IPS-18c (cell line): ENCODE results near the gene PRR16.

ENCODE experiments used
- H3K4me3 ChIP-seq: 2 replicates; pipeline ENCODE4 v1.7.0; 2013; ENCODE audit warnings: low read depth, mild to moderate bottlenecking, low read length, moderate library complexity; ENCODE audit not compliant: insufficient read depth
- H3K9me3 ChIP-seq: one replicate; pipeline ENCODE4 v1.6.1; 2013; ENCODE audit warnings: mild to moderate bottlenecking, low read length, moderate library complexity; ENCODE audit not compliant: control insufficient read depth, insufficient read depth

The PRR16 gene

DNA sequence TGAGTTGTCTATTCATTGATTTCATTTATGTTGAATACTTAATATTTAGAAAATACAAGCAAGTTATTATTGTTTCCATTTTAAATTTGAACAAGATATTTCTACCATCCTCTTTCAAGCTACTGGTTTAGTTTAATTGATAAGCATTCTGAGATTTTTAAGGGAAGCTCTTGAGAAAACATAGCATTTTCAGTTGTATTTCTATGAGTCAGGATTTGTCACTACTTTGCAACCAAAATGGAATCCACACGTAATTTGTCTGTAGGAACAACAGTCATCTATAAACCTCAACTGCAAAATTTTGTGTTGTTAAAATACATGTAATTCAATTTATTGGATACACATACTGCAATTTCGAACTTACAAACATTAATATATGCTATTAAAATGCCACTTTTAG is 74.0 kb downstream of the PRR16 start:
- H3K4me3 ChIP-seq, result no peak overlapping the region

DNA sequence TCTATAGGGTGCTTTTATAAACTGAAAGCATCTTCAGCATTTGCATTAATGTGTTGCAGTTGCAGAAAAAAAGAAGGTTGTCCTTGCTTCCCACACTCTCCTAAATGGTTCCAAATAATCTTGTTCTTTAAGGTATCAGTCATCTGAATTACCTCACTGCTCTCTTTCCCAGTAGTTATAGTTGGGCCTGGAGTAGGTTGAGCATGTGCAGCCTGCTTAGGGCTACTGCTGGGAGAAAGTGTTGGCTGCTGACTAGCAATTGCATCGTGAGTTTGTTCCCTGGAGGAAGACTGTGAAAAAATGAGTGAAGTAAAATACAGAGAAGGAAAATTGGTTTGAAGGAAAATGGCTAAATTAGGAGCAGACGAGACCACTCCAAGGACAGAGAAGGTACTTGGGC is 74.5 kb downstream of the PRR16 start:
- H3K9me3 ChIP-seq, result no peaks in the 10 kb centered on the region
- no peak overlapping the region for H3K4me3 ChIP-seq

More for the DNA sequence above, 74.0 kb downstream of the PRR16 start:
- H3K9me3 ChIP-seq, result no peaks in the 10 kb centered on the region

DNA sequence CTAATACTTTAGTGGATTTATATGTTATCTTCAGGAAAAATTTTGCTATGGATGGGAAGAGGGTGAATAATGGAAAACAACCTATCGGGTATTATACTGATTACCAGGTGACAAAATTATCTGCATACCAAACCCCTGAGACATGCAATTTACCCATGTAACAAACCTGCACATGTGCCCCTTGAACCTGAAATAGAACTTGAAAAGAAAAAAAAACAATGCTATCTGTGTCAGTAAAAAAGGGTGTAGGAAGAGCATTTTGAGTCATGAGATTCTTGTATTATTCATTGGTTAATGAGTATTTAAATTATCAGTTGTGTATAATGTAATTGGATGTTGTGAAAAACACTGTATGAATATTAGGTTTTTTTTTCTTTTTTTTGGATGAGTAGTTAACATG is 75.4 kb downstream of the PRR16 start:
- no peaks in the 10 kb centered on the region for H3K9me3 ChIP-seq
- H3K4me3 ChIP-seq, result no peak overlapping the region

DNA sequence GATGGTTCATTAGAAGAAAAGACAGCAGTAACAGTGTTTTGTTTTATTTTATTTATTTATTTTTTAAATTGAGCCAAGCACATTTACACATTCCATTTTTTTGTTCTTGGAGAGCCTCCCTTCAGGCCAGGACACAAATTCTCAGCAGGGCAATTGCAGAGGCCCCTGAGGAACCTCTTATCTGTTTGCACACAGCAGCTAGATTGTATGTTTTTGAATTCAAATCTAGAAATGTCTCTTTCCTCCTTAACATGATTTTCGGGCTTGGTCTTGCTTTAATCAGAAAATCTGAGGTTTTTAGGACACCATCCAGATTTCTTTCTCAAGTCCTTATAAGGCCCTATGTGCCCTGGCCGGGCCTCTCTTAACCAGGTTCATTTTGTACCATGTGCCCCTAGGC is 76.0 kb downstream of the PRR16 start:
- Histone ChIP-seq H3K4me3 (no peak overlapping the region), H3K9me3 (no peaks in the 10 kb centered on the region)

DNA sequence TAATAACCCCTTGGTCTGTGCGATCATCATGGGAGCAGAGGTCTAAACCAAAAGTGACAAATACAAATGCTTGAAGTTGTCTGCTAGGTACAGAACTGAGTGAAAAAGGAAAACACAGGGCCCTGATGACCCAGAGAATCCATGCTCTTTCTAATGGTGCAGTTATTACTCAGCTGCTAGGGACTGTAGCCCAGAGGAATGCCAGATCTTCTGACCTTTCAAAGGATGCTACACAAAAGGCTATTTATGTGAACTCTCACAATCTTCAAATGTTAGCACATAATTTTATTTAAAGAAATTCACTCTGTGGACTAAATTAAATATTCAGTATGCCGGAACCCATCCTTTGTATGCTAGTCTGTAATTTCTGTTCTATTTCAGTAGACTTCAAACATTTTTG is 79.9 kb downstream of the PRR16 start:
- H3K4me3 ChIP-seq, result no peak overlapping the region
- H3K9me3 ChIP-seq, result no peaks in the 10 kb centered on the region

DNA sequence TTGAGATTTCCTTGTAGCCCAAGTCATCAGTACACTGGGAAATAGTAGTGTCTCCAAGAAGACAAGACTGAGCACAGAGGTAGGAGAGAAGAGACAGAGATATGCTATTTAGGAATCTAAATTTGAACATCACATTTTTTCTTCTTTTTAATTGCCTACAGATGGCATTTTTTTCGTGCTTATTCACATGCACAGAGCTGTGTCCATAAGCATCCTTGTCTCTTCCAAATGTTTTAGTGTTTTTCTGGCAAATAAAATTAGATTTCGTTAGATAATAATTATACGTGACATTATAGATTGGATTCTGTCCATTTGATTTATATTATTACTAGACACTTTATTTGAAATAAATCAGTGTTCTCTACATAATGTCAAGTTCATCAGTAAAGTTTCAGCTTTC is 80.9 kb downstream of the PRR16 start:
- Histone ChIP-seq H3K4me3 (no peak overlapping the region), H3K9me3 (no peaks in the 10 kb centered on the region)

DNA sequence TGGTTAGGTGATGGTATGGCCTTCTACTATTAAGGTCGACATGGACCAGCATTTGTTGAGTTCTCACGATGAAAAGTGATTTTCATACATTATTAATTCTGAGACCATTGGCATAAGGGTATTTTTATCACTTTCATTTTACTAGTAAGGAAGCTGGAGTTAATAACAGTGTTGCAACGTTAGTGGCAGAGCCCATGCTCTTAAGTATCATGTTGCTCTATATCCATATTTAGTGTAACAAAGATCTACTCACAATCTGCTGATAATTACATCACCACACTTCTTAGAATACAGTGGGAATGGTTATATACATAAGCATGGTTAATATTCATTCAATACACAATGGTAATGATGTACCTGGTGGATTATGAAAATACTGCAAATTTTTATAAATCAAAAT is 81.9 kb downstream of the PRR16 start:
- Histone ChIP-seq H3K9me3 (no peaks in the 10 kb centered on the region), H3K4me3 (no peak overlapping the region)

DNA sequence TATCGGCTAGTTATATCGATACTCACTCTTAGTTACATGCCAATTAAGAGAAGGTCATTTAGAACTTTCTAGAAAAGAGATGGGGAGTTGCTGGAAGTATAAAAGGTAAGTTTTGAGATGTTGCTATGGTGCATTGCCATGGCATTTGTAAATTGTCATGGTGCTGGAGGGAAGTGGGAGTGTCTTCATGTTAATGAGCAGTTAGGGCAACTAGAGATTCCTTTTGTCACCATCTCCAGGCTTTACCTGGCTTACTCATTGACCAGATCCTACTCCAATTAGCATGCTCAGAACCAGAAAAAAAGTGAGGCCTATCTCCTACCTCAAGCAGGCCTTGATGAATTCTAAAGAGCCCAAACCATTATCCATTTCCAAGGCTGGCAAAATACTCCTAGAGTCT is 82.8 kb downstream of the PRR16 start:
- Histone ChIP-seq H3K4me3 (no peak overlapping the region), H3K9me3 (no peaks in the 10 kb centered on the region)

DNA sequence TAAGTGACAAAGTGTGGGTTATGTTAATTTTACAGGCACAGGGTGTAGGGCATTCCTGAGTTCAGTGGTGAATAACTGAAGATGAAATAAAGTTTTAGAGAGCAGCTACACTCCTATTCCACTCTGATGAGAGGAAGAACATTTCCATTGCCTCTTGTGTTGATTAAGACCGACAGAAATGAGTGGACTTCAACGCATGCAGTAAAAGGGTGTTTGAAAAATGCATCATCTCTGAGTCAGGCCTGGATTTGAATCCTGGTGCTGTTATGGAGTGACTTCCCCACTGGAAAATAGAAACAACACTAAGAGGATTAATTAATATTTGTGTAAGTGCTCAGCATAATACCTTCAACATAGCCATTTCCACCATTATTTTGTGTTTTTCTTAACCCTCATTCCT is 86.3 kb downstream of the PRR16 start:
- no peaks in the 10 kb centered on the region for H3K9me3 ChIP-seq
- H3K4me3 ChIP-seq, result no peak overlapping the region

DNA sequence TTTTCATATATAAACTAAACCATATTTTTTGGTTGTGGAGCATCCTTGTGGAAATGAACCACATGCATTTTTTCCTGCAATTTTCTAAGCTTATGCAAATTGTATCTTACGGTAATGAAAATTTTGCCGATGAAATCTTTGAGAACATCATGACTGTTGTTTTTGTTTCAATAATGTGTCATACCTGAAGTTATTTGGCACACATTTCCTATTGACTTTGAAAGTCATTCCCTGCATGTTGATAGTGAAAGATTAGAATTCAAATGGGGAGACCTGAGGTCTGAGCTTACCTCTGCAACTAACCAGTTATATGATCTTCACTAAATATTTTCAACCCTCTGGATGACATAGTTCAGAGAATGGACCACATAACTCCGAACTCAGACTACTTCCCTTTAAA is 88.5 kb downstream of the PRR16 start:
- Histone ChIP-seq H3K9me3 (no peaks in the 10 kb centered on the region), H3K4me3 (no peak overlapping the region)

DNA sequence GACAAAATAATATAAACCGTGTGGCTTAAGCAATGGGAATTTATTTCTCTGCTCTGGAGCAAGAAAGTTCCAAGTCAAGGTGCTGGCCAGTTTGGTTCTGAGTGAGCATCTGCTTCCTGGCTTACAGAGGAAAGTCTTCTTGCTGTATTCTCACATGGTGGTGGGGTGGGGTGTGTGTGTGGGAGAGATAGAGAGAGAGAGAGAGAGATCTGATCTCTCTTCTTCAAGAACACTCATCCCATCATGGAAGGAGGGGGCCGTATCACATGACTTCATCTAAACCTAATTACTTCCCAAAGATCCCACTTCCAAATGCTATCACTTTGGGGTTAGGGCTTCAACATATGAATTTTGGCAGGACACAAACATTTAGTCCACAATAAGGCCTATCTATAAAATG is 91.2 kb downstream of the PRR16 start:
- Histone ChIP-seq H3K9me3 (no peaks in the 10 kb centered on the region), H3K4me3 (no peak overlapping the region)

DNA sequence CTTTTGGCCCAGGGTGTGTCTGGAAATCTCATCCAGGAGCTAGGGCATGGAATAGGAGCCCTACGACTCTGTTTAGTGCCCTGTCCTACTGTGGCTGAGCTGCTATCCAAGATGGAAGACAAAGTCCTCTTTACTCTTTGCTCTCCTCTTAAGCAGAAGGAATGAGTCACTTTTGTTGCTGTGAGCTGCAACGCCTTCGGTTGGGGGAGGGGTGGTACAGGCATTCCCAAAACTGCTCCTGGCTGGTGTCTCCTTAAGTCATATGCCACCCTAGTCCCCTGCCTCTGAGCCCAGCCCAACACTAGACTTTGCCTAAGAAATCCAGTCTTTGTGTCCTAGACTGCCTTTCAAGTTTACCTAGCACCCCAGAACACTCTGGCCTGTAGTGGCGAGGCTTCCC is 99.9 kb downstream of the PRR16 start:
- Histone ChIP-seq H3K9me3 (no peaks in the 10 kb centered on the region), H3K4me3 (no peak overlapping the region)

DNA sequence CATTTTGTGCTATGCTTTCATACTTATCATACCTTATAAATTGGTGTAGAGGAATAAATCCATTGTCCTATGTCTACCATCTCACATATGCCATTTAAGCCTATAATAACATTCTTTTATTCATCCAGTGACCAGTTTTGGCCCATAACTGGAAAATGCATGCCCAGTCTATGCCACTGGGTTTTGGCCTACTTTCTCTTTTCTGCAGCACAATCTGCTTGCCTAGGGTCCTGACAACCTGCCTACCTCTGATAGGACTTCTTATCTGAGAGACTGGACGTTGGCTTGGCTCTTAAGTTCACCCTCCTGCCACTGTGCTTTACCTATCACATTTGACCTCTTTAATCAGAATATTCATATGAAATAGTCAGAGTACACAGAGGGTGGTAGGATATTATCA is 103.0 kb downstream of the PRR16 start:
- Histone ChIP-seq H3K9me3 (no peaks in the 10 kb centered on the region), H3K4me3 (no peak overlapping the region)

DNA sequence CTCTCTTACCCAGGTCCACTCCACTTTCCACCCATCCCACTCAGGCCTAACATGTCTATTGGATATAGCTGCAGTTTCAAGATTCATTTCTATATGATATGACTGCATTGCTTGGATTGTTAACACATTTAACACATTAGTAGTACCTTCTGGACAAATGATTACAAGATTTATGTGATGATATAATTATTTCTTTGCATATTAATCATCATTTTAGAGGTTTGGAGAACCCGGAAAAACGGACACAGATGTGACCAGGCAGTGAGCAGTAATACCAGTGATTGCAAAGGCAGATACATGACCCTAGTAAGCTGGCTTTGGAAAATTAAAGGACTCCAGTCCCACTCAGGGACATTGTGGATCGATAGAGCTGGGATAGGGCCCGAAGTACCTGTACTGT is 103.8 kb downstream of the PRR16 start:
- H3K9me3 ChIP-seq, result no peaks in the 10 kb centered on the region
- no peak overlapping the region for H3K4me3 ChIP-seq

DNA sequence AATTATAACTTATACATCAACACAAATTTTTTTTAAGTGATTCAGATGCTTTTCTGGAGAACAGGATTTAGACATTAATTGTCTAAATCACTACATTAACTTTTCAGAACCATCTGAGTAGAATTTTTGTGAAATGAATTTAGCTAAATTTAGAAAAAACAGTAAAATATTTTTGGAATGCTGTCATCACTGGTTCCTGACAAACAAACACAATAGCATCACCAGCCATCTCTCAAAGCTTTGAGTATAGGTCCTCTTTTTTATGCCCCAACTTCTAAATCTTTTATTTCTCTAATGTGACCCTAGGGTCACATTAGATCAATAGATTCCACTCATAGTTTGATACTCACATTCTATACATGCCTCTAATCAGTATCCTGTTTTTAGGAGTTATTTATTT is 104.6 kb downstream of the PRR16 start:
- Histone ChIP-seq H3K9me3 (no peaks in the 10 kb centered on the region), H3K4me3 (no peak overlapping the region)

DNA sequence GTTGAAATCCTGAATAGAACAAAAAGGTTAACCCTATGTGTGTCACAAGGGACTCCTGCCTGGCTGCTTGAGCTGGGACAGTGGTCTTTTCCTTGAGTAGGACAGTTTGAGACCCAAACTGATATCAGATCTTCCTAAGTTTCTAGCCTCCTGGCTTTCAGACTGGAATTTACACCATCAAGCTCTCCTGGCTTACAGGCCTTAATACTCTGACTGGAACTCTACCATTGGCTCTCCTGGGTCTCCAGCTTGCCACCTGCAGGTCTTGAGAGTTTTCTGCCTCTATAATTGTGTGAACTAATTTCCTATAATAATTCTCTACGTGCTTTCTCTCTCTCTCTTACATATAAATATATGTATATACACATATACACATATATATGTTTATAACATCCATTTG is 112.5 kb downstream of the PRR16 start:
- H3K9me3 ChIP-seq, result no peaks in the 10 kb centered on the region
- no peak overlapping the region for H3K4me3 ChIP-seq

DNA sequence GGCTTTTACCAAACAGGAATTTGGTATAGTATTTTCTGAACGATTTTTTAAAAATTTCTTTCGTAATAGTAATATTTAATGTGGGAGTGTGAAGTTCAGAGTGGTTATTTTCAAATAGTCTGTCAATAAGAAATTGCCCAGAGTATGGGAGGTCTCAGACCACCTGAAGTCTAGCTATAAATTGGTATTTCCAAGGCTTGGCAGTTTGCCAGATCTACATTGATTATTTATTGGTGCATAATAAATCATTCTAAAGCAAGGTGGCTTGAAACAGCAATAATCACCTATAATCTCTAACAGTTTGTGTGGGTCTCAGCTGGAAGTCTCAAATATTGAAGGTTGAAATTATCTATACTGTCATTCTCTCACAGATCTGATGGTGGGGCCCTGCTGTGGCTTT is 118.5 kb downstream of the PRR16 start:
- Histone ChIP-seq H3K4me3 (no peak overlapping the region), H3K9me3 (peaks cover 2% of the 10 kb centered on the region)

DNA sequence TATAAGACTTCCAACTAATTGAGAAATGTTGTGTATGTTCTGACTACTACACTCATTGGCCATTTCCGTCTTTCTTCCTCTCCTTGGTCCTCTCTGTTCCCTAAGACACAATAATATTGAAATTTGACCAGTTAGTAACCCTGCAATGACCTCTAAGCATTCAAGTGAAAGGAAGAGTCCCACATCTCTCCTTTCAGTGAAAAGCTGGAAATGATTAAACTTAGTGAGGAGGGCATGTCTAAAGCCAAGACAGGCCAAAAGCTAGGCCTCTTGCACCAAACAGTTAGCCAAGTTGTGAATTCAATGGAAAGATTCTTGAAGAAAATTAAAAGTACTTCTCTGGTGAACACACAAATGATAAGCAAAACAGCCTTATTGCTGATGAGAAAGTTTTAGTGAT is 122.5 kb downstream of the PRR16 start:
- peaks cover 2% of the 10 kb centered on the region for H3K9me3 ChIP-seq
- no peak overlapping the region for H3K4me3 ChIP-seq

DNA sequence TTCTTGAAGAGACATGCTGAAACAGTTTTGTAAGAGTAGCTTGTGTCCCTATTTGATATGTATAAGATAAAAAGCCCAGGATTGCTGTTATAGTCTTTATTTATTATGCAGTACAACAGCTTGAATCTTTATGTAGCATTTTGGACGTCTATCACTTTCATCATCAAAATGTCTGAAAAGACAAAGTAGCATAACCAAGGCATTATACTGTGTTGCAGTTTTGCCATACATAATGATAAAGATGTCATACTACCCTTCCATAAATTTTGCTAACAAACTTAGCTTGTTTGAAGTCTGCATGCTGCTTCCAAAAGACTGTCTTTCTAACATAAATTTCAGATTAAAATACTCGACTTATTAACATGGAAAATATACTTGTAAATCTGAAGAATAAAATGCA is 127.8 kb downstream of the PRR16 start:
- no peak overlapping the region for H3K4me3 ChIP-seq

DNA sequence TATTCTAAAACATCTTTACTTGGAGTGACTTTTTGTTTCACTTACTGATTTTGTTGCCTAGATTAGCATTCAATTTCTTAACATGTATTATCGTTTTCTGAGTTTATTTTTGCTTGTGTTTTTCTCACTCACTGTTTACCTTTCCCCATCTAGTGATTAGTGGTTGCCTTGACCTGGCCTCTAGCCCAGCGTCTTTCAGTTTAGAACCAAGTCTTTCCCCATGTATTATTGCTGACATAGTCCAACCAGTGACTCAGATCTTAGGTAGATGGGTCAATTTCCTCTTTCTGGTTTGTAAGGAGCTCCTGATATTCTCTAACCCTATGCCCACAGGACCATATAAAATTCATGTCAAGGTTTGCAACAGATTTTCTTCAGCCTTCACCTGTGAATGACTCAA is 135.5 kb downstream of the PRR16 start:
- H3K9me3 ChIP-seq, result no peaks in the 10 kb centered on the region
- H3K4me3 ChIP-seq, result no peak overlapping the region

More for the DNA sequence above, 127.8 kb downstream of the PRR16 start:
- no peaks in the 10 kb centered on the region for H3K9me3 ChIP-seq
